HepG2 (cell line): ENCODE data around the gene HMMR. TPM values are rescaled to one million over a fixed set of nuclear protein-coding genes. Genes with fewer than 3 reads are reported as not detected.

Experiments used
- HMGXB3 ChIP-seq: sonication (generic); formaldehyde crosslinking; IDR thresholded peaks from 2 replicates; pipeline ENCODE4 v1.4.0; 2020; ENCODE audit warnings: missing genetic modification reagents, borderline replicate concordance
- MAFK ChIP-seq, 2 experiments: IDR thresholded peaks in 1 of 2; conservative IDR thresholded peaks in 1 of 2; 2 replicates each; pipeline ENCODE4 v1.6.1; 2011; ENCODE audit warnings: improper control_type of control experiment in 2 of 2, low read length in 2 of 2
- NCOA2 ChIP-seq: sonication (generic); formaldehyde crosslinking; IDR thresholded peaks from 2 replicates; pipeline ENCODE4 v1.8.0; 2022; ENCODE audit warnings: inconsistent platforms
- SIN3A ChIP-seq: IDR thresholded peaks from 2 replicates; pipeline ENCODE4 v1.6.1; 2011; ENCODE audit warnings: low read depth, mild to moderate bottlenecking, control low read depth, low read length, borderline replicate concordance
- ZNF639 ChIP-seq: conservative IDR thresholded peaks from 2 replicates; pipeline ENCODE4 v1.6.1; 2018; ENCODE audit warnings: missing genetic modification reagents
- polyA plus RNA-seq, 8 experiments: library from polyadenylated mRNA; depleted of rRNA in 3 of 8; stranded (reverse) in 7 of 8; unstranded in 1 of 8; fragments of >200 nt; fragmentation: Illumina TruSeq in 4 of 8; extraction: Trizol in 4 of 8; gene quantifications; 2 replicates each; pipeline versions ENCODE4 v1.2.1 to v1.2.3, GENCODE V29; 2011 to 2016; ENCODE audit warnings: low read depth in 4 of 8, missing spikeins in 1 of 8, mixed read lengths in 1 of 8; ENCODE audit not compliant: insufficient read depth in 1 of 8
- total RNA-seq, 5 experiments: library from RNA; depleted of rRNA; stranded (reverse); fragments of >200 nt; fragmentation: Illumina TruSeq; extraction: Trizol; gene quantifications; 2 replicates each; pipeline ENCODE4 v1.2.3, GENCODE V29; 2016; ENCODE audit warnings: low read depth in 1 of 5
- TF ChIP-seq, protein P1 (sequence below): IDR thresholded peaks from 2 replicates; pipeline ENCODE4 v1.6.1; 2018; ENCODE audit warnings: missing genetic modification reagents, mild to moderate bottlenecking, missing compliant biosample characterization
- TF ChIP-seq, protein P2 (sequence below): IDR thresholded peaks from 2 replicates; pipeline ENCODE4 v1.6.1; 2016; ENCODE audit warnings: mild to moderate bottlenecking

The HMMR gene
- total and polyA plus RNA-seq, 2 of the 13 experiments (the other 11 are each of a cell fraction or from before 2014, with no cell fraction given) = 8.5 to 48.3 TPM

DNA sequence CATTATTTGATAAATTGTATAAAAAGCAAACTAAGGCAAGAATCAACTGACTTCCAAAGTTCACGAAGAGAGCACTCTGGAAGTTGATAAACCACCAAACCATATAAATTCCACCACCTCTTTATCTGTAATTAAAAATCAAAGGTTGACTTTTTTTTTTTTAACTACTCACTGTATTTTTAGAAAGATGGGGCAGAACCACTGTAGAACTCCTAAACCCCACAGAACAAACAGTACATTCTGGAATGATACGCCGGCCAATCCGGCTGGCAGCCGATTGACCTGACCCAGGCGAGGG, 23.5 kb upstream of the HMMR start (continued):
- TF ChIP-seq HMGXB3 (CRISPR knock-in tag) (no peak), NCOA2 (CRISPR knock-in tag) (0 out of 2 replicates have a peak, but pooled peaks have one; percentile 12), MAFK (conservative IDR thresholded peaks at IDR 0.05 in 1 of 2, IDR thresholded peaks at IDR 0.05 in 1 of 2; ENCODE audit: low read length in 2 of 2) (no peak), ZNF639 (CRISPR knock-in tag) (no peak), SIN3A (0 out of 2 replicates have a peak, but pooled peaks have one; percentile 7)
- TF ChIP-seq, protein P1, sequence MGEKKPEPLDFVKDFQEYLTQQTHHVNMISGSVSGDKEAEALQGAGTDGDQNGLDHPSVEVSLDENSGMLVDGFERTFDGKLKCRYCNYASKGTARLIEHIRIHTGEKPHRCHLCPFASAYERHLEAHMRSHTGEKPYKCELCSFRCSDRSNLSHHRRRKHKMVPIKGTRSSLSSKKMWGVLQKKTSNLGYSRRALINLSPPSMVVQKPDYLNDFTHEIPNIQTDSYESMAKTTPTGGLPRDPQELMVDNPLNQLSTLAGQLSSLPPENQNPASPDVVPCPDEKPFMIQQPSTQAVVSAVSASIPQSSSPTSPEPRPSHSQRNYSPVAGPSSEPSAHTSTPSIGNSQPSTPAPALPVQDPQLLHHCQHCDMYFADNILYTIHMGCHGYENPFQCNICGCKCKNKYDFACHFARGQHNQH (CRISPR knock-in tag) = no peak
- TF ChIP-seq, protein P2, sequence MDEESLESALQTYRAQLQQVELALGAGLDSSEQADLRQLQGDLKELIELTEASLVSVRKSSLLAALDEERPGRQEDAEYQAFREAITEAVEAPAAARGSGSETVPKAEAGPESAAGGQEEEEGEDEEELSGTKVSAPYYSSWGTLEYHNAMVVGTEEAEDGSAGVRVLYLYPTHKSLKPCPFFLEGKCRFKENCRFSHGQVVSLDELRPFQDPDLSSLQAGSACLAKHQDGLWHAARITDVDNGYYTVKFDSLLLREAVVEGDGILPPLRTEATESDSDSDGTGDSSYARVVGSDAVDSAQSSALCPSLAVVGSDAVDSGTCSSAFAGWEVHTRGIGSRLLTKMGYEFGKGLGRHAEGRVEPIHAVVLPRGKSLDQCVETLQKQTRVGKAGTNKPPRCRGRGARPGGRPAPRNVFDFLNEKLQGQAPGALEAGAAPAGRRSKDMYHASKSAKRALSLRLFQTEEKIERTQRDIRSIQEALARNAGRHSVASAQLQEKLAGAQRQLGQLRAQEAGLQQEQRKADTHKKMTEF (CRISPR knock-in tag) = no peak
